CD4-positive, alpha-beta T cell (primary cell): ENCODE data around the gene PLEKHA7. TPM values are rescaled to one million over a fixed set of nuclear protein-coding genes. Genes with fewer than 3 reads are reported as not detected.

Experiments used
- ATAC-seq: fragments of 200-7000 bp; cut with Tn5 transposase; one replicate; pipeline ENCODE4 v1.10.0; 2022; ENCODE audit warnings: mild to moderate bottlenecking; ENCODE audit not compliant: poor library complexity
- CTCF ChIA-PET: fragments of 350-600 bp; sonication (Branson Sonifier 250); formaldehyde crosslinking; loops from one replicate; lab custom pipeline; 2021; ENCODE audit warnings: antibody characterized with exemption, inconsistent platforms; lab: Charles Lee
- POLR2A ChIA-PET: fragments of 350-600 bp; sonication (Branson Sonifier 250); formaldehyde crosslinking; loops from one replicate; lab custom pipeline; 2021; ENCODE audit warnings: antibody characterized with exemption, inconsistent platforms; lab: Charles Lee
- DNase-seq, 14 experiments: peaks; one replicate each; pipeline ENCODE4 v3.0.0-alpha.2; 2013 to 2020; ENCODE audit warnings: mixed read lengths in 2 of 14
- H3K27ac ChIP-seq, 2 donors: one replicate each; pipeline versions ENCODE4 v1.5.1 to v1.7.0; 2013; ENCODE audit warnings: low read length in 2 of 2, low read depth in 1 of 2, mild to moderate bottlenecking in 1 of 2
- H3K27me3 ChIP-seq, 2 experiments: 1 replicate in 1 of 2; 2 replicates in 1 of 2; pipeline versions ENCODE4 v1.6.1 to v1.7.0; 2013; ENCODE audit warnings: low read length in 2 of 2, control low read depth in 1 of 2, mild to moderate bottlenecking in 1 of 2, moderate library complexity in 1 of 2; ENCODE audit not compliant: insufficient read depth in 2 of 2, control insufficient read depth in 1 of 2
- H3K36me3 ChIP-seq: one replicate; pipeline ENCODE4 v1.6.1; 2013; ENCODE audit warnings: low read length, control low read depth; ENCODE audit not compliant: insufficient read depth
- H3K4me1 ChIP-seq: one replicate; pipeline ENCODE4 v1.6.1; 2013; ENCODE audit warnings: low read length, control low read depth; ENCODE audit not compliant: insufficient read depth
- H3K4me3 ChIP-seq: one replicate; pipeline ENCODE4 v1.5.1; 2013; ENCODE audit warnings: mild to moderate bottlenecking, low read length, moderate library complexity
- H3K9me3 ChIP-seq, 2 experiments: 1 replicate in 1 of 2; 2 replicates in 1 of 2; pipeline versions ENCODE4 v1.6.1 to v1.7.0; 2013; ENCODE audit warnings: low read length in 2 of 2, mild to moderate bottlenecking in 2 of 2, control low read depth in 1 of 2, moderate library complexity in 1 of 2; ENCODE audit not compliant: control insufficient read depth in 1 of 2, insufficient read depth in 1 of 2
- H3K27ac Mint-ChIP-seq: one replicate; pipeline ENCODE4 v1.8.0; 2020; ENCODE audit warnings: mixed read lengths
- H3K27me3 Mint-ChIP-seq: one replicate; pipeline ENCODE4 v1.8.0; 2021; ENCODE audit warnings: mixed read lengths
- H3K36me3 Mint-ChIP-seq: one replicate; pipeline ENCODE4 v1.8.0; 2021; ENCODE audit warnings: low read depth, mixed read lengths
- H3K4me1 Mint-ChIP-seq: one replicate; pipeline ENCODE4 v1.8.0; 2021; ENCODE audit warnings: low read depth, mixed read lengths
- H3K4me3 Mint-ChIP-seq: one replicate; pipeline ENCODE4 v1.8.0; 2020; ENCODE audit warnings: mild to moderate bottlenecking, mixed read lengths
- H3K9me3 Mint-ChIP-seq: one replicate; pipeline ENCODE4 v1.8.0; 2020; ENCODE audit warnings: mixed read lengths
- intact Hi-C, 2 experiments: fragments of 100-400 bp; cut with DNase I in 1 of 2; cut with micrococcal nuclease in 1 of 2; formaldehyde crosslinking; loops; one replicate each; pipeline versions ENCODE4 v1.15.1 to v1.9.0; 2023 to 2025; cut with DNase I, micrococcal nuclease
- total RNA-seq, 174 experiments: library from RNA in 2 of 174; stranded (reverse) in 2 of 174; gene quantifications; one replicate each; pipeline ENCODE4 v1.2.3 and lab custom pipeline; 2021 to 2026
- TF ChIP-seq, protein P1 (sequence below): fragments of 200-600 bp; IDR thresholded peaks from one replicate; pipeline ENCODE4 v1.8.0; 2022; ENCODE audit warnings: antibody characterized with exemption, mild to moderate bottlenecking

Gene PLEKHA7
- total RNA-seq, 2 experiments from 2014 or later, result 4.5 to 4.8 TPM

DNA sequence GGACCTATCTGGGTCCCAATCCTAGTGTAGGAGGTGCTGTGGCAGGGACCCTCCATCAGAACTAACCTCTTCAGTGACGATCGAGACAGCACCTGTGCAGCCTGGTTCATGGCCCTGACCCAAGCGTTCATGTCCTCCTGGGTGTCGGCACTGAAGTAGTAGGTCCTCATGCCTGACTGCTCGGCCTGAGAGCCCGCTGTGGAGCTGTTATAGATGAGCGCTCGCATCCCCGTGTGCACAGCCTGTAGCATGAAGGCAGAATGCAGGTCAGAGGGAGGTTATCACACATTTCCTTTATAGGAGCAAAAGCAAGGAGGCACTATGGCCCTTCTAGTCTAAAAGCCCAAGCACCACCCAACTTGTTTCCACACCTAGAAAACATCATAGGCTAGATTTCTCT, 172.7 kb downstream of the PLEKHA7 start:
- ATAC-seq (no peak), DNase-seq (no peak)
- POLR2A ChIA-PET, result no interaction called here
- Mint-ChIP-seq H3K4me3 (no peak overlapping the region), H3K4me1 (no peaks in the 10 kb centered on the region), H3K9me3 (no peaks in the 10 kb centered on the region), H3K27me3 (no peaks in the 10 kb centered on the region), H3K27ac (no peak overlapping the region), H3K36me3 (peaks cover 8% of the 10 kb centered on the region)
- Histone ChIP-seq H3K27me3 (no peaks in the 10 kb centered on the region), H3K36me3 (no peaks in the 10 kb centered on the region), H3K4me1 (no peaks in the 10 kb centered on the region), H3K4me3 (no peak overlapping the region), H3K9me3 (no peaks in the 10 kb centered on the region), H3K27ac (no peak overlapping the region)
- CTCF ChIA-PET, result no interaction called here
- intact Hi-C loops, result no loop called here
- TF ChIP-seq, protein P1, sequence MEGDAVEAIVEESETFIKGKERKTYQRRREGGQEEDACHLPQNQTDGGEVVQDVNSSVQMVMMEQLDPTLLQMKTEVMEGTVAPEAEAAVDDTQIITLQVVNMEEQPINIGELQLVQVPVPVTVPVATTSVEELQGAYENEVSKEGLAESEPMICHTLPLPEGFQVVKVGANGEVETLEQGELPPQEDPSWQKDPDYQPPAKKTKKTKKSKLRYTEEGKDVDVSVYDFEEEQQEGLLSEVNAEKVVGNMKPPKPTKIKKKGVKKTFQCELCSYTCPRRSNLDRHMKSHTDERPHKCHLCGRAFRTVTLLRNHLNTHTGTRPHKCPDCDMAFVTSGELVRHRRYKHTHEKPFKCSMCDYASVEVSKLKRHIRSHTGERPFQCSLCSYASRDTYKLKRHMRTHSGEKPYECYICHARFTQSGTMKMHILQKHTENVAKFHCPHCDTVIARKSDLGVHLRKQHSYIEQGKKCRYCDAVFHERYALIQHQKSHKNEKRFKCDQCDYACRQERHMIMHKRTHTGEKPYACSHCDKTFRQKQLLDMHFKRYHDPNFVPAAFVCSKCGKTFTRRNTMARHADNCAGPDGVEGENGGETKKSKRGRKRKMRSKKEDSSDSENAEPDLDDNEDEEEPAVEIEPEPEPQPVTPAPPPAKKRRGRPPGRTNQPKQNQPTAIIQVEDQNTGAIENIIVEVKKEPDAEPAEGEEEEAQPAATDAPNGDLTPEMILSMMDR, result no peak

DNA sequence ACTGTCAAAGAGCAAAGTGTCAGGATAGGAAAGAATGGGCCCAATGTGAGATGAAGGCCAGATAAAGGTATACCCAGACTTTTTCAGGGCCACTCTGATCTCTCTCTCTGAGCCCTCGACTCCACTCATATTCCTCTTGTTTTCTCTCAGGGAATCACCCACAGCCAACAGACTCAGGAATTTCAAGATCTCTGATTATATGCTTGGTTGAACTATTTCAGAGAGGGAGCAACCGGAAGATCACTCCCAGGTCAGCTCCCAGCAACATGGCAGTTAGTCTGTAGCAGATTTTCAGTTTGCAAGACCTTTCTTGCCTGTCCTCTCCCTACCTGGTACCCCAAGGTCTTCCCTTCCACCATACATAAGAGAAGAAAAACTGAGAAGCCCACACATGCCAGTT, 173.3 kb downstream of the PLEKHA7 start:
- H3K9me3 Mint-ChIP-seq, result no peaks in the 10 kb centered on the region
- Histone ChIP-seq H3K4me1 (no peaks in the 10 kb centered on the region), H3K9me3 (no peaks in the 10 kb centered on the region), H3K4me3 (no peak overlapping the region), H3K36me3 (no peaks in the 10 kb centered on the region), H3K27ac (no peak overlapping the region), H3K27me3 (no peaks in the 10 kb centered on the region)
- DNase-seq, result no peak
- no peaks in the 10 kb centered on the region for H3K27me3 Mint-ChIP-seq
- H3K27ac Mint-ChIP-seq, result no peak overlapping the region
- no peaks in the 10 kb centered on the region for H3K4me1 Mint-ChIP-seq
- no peak overlapping the region for H3K4me3 Mint-ChIP-seq
- peaks cover 8% of the 10 kb centered on the region for H3K36me3 Mint-ChIP-seq
- intact Hi-C loops, result no loop called here
- ChIA-PET CTCF (no interaction called here), POLR2A (no interaction called here)
- ATAC-seq, result no peak
- TF ChIP-seq, protein P1, result no peak

DNA sequence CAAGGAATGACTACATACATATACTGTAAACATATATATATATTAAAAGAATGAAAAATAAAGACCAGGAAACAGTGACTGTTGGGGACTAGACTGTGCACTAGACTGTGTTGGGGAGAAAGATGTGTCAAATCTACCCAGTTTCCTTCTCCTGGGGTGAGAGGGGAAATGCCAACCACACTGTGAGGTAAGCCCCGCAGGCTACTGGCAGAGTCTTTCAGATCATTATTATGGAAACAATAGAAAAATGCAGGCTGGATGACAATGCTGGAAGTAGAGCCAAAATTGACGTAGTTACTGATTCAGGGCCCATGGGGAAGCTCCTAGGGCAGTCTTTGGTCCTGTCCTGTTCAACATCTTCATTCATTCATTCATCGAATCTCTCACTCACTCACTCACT, 174.4 kb downstream of the PLEKHA7 start:
- no peaks in the 10 kb centered on the region for H3K4me1 ChIP-seq
- H3K27me3 ChIP-seq, result no peaks in the 10 kb centered on the region
- ChIA-PET CTCF (no interaction called here), POLR2A (no interaction called here)
- no peak for DNase-seq
- peaks cover 8% of the 10 kb centered on the region for H3K36me3 Mint-ChIP-seq
- H3K4me3 ChIP-seq, result no peak overlapping the region
- TF ChIP-seq, protein P1, result no peak
- intact Hi-C loops, result no loop called here
- no peak for ATAC-seq
- no peaks in the 10 kb centered on the region for H3K36me3 ChIP-seq
- no peaks in the 10 kb centered on the region for H3K27me3 Mint-ChIP-seq
- H3K9me3 ChIP-seq, result no peaks in the 10 kb centered on the region
- H3K4me1 Mint-ChIP-seq, result no peaks in the 10 kb centered on the region
- H3K27ac Mint-ChIP-seq, result no peak overlapping the region
- no peak overlapping the region for H3K4me3 Mint-ChIP-seq
- H3K9me3 Mint-ChIP-seq, result no peaks in the 10 kb centered on the region
- no peak overlapping the region for H3K27ac ChIP-seq
